Inferior parietal cortex (tissue), 1 donor: Measurements from ENCODE around the gene GAS6.

Experiments
- DNase-seq: peaks from one replicate; pipeline ENCODE4 v3.0.0-alpha.2; 2016; ENCODE audit errors: extremely low spot score

GAS6 gene

DNA sequence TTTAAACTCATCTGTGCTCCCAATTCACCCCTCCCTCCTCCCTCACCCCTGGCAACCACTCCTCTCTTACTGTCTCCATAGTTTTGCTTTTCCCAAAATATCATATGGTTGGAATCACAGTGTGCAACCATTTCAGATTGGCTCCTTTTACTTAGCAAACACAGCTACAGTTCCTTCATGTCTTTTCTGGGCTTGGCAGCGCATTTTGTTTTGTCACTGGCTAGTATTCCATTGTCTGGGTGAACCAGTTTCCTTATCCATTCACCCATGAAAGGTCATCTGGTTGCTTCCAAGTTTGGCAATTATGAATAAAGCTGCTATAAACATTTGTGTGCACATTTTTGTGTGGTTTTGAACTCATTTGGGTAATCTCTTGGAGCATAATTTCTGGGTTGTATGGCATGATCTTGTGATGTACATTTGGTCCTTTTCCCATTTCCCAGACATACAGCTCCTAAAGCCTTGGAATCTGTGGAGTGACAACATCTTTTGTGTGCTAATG, 23.9 kb upstream of the GAS6 start:
- no peak for DNase-seq

DNA sequence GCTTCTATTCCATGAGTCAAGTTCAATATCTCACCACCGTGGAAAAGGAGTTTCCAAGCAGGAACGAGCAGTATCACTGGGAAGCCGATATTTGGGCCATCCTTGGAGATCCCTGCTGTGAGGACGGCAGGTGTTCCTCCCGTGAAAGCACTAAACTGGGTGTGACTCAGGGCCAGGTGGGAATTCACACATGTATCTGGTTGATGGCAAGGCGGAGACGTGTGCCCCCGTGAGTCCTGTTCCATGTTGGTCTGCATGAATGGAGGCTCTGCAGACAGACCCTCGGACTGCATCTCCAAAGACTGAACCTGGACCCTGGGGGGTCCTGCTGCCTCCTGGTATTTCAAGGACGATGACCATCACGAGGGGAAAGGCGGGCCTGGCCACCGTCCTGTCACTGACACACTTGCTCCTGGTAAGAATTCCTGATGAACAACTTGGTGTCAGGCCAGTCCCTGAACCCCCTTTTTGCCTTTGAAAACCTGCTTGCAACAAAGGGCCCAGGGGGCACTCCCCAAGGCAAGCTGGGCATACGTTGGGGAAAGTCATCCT, 22.8 kb upstream of the GAS6 start:
- DNase-seq: no peak

DNA sequence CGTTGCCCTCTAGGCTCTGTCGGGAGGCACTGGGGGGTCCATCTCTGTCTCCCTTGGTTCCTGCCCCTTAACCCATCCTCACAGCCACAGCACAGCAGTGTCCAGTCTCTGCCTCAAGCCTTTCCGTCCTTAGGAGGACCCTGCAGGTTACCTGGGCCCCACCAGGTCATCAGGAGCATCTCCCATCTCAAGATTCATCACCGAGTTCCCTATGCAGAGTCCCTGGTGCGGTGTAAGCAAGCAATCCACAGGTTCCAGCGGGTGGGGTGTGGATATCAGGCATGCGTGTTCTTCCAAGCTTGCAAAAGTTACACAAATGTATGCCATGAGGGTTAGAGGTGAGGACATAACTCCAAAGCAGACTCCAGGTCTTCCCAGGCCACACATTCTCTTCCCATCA, 20.9 kb upstream of the GAS6 start:
- DNase-seq: no peak

DNA sequence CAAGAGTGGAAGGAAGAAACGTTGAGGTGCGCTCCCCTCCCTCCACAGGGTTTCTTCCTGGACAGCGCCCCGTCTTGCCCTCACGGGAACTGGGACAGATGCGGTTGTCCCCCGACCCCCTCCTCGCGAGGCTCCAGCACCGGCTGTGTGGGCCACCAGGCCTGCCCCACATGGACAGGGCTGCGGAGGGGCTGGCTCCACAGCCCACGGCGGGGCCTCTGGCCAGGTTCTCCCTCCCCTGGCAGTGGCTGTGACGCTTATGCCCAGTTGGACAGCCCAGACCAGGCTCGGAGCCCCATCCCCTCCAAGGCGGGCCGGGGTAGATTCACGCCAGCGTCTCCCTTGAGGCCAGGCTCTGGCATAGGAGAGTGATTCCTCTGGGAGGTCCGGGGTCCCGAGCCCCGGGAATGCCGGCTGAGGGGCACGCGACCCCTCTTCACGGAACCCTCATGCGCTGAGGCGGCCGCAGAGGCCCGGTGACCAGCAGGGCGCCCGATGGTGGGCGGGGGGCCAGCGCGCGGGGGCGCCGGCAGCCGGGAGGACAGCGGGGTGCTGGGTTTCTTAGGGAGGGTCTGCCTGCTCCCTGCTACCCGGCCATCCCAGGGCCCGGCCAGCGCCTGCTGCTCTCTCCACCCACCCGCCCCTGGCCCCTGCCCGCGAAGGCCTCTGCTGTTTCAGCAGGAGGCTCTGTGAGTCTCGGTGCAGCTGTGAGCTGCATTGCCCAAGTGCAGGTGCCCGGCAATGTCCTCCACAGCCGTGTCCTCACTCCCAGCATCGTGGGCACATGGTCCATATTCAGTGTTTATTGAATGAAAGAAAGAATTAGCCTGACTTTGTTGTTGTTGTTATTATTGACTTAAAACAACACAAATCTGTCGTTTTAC, 20.3 kb upstream of the GAS6 start:
- no peak for DNase-seq

DNA sequence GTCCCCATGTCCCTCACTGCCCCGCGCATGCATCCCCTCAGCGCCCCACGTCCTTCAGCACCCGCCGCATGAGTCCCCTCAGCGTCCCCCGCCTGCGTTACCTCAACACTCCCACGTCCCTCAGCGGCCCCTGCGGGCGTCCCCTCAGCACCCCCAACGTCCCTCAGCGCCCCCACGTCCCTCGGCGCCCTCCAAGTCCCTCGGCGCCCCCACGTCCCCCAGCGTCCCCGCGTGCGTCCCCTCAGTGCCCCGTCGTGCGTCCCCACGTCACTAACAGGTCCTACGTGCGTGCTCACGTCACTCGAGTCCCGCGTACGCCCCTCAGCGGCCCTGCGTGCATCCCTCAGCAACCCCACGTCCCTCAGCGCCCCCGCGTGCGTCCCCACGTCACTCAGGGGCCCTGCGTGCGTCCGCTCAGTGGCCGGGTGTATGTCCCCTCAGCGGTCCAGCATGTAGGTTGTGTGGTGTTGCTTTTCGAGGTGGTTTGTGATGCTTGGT, 19.5 kb upstream of the GAS6 start:
- no peak for DNase-seq

DNA sequence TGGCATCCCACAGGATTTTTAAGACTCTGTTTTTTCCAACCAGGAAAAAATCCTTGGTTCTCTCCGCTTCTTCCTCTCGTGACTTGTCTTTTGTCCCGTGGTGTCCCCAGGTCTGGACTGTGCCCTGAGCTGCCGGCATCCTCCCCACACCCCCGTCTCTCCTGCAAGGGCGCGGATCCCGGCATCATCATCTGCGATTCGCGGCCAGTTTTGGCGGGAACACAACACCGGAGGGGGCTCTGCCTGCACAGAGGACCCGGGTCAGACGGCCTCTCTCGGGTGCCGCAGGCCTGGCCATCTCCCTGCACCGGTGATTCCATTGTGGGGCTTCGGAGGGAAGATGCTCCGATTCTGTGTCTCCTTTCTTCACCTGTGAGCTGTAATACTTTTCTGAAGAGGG, 18.8 kb upstream of the GAS6 start:
- no peak for DNase-seq

DNA sequence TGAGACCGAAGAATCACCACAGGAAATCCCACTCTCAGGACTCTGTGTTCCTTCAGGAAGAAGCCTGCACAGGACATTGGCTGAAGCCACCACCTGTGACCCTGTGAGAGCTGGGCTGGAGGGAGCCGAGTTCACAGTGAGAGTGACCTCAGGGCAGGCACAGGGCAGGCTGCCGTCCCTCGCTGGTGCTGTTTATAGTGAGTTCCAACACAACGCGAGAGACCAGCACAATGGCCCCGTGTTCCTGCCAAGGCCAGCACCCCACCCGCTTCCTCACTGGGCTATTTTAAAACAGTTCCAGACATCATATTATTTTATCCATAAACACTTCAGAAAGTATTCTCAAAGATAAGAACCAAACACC, 18.4 kb upstream of the GAS6 start:
- DNase-seq: no peak

DNA sequence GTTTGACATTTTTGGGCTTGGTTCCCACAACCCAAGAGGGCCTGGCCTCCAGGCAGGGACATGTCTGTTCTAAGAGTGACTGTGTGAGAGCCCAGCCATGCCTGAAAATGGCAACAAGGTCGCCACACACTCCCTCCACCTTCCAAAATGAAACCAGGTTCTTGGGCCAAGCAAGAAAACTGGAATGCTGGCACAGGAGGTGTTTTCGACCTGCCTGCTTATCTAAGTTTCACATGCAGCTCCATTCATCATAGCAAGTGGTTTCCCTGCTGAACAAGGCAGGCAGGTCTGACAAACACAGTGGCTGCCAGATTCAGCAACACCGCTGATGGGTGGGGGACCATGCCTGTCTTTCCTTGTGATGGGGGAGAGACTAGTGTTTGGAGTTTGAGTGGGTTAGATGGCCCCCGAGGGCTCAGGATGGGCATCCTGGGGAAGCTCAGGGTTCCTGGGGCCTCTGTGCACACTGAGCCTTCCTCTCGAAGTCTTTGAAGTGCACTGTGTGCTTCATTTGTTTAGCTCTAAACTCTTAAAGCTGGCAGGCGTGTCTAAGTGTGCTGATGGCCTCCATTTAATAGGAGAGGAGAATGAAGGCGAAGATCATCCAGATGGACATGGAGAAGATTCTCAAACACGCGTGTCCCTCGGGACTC, 17.9 kb upstream of the GAS6 start:
- no peak for DNase-seq

DNA sequence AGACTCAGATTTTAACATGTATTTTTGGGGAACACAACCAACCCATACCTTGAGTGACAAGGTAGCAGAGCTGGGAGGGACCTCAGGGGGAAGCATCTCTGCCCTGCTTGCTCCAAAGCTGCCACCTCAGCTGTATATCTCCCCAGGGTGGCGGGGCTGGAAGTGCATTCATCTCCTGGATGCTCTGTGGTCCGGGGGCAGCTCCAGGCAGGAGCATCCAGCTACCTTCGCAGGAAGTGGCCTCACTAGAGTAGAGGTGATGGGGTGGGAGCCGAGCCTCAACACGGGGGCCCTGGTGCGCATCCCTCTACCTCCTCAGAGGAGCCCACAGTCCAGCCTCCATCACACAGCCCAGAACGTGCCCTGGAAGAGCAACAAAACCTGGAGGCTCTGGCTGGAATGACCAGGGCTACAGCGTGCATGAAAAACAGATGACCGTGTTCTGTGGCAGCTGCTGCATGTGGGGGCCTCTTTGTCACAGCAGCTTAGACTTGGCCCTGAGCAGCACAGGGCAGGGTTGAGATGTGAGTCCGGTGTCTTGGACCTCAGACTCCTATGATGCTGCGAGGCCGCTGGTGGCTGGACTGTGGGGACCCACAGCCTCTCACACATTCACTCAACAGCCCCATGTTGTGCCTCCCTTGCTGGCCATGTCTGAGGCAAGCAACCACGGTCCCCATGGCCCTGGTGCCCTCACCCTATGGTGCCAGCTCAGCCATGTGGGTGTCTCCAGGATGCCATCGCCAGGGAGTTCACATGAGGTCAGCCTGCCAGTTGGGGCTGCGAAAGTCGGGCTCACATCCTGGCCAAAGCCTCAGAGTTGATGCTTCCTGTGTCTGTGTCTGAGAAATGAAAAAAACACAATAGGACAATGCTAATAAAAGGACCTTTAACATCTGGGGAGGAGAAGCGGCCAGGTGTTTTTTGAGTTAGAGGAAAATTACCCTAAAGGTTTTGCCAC, 17.1 kb upstream of the GAS6 start:
- no peak for DNase-seq

DNA sequence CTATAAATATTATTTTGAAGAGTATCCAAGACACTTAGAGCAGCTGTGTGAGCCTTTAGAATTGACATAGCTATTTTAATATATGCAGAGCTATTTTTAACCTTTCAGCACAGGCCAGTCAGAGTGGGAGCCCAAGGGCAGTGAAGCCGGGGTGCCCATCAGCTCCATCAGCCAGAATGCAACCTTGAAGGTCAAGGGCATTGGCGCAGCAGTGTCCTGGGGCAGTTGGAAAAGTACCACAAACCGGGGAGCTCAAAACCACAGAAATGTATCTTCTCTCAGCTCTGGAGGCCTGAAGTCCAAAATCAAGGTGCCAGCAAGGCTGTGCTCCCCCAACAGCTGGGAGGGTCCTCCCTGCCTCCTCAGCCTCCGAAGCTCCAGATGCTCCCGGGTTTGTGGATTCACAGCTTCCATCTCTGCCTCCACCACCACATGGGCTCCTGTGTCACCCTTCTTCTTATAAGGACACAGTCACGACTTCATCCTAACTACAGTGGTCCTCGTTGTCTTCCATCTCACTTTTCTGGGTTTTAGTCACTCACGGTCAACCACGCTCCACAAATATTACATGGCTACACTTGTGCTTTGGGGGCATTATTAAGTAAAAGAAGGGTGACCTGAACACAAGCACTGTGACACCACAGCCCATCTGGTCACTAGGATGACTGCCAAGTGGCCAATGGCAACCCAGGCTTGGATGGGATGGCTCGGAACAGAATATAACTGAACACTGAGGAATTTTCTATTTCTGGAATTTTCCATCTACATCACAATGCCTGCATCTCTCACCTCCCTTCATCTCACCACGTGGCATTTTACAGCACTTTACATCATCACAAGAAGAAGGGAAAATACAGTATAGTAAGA, 15.9 kb upstream of the GAS6 start:
- DNase-seq: no peak

DNA sequence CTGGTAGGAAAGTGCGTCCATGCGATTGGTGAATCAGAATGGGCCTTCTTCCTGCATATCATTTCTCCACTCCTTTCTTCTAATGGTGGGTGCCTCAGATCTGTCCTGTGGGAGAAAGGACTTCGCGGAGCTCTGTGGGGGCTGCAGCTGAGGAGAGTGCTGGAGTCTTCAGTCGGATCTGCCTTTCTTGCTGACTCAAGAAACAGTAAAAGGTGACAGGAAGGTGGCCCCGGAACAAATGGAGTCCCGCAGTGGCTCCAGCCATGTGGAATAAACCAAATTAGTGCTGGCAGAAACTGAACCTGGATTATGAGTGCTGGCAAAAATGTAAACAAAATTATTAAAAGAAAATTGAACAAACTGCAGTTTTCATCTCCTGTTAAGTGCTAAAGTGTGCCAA, 15.1 kb upstream of the GAS6 start:
- DNase-seq: no peak

DNA sequence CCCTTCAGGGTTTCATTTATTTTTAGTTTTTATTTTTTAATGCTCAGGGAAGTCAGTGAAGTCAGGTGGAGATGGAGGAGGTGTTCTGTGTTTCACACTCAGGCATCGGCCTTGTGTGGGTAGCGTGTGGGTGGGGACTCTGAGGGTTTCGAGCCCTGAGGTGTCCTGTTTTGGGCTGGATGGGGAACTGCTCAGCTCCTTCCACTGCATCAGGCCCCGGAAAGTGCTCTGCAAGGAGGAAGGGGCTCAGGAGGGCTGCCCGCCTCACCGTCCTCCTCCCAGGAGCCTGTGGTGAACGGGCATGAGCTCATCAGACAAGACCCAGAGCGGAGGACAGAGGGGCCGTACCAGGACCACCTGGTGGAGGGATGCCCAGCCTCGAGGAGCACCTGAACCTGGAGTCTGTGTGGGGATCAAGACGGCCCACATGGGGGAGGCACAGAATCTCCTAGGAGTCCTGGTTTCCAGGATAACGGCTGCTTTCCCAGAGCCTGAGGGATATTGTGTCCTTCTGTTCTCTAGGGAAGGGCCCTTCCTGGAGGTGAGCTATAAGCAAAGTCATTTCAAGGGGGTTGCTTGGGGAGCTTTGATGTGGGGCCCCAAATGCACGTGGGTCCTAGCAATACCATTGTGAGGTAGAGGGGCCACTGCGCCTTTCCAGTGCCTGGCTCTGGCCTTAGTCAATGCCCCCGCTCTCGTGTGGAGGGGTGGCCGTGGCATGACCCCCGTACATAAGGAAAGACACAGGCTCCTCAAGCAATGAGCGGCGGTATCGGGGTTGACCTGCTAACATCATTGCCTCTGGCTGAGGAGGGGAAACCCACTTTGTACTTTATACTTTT, 13.5 kb upstream of the GAS6 start:
- no peak for DNase-seq

DNA sequence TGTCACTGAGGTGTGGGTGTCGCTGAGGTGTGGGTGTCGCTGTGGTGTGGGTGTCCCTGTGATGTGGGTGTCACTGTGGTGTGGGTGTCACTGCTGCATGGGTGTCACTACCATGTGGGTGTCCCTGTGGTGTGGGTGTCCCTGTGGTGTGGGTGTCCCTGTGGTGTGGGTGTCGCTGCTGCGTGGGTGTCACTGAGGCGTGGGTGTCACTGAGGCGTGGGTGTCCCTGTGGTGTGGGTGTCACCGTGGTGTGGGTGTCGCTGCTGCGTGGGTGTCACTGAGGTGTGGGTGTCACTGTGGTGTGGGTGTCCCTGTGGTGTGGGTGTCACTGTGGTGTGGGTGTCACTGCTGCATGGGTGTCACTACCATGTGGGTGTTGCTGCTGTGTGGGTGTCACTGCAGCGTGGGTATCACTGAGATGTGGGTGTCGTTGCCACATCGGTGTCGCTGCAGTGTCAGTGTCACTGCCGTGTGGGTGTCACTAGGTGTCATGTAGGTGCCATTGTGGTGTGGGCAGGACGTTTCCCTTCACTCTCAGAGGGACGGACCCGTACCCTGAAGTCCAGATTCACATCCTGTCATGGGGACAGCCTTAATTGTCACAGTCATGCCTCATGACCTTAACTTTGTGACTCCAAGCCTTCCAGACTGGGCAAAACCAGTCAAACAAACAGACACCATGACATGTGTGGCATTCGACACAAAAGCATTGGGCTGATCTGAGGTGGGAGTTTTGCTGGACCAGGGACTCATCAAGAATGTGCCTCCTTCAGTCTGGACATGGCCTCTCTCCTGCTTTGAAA, 12.7 kb upstream of the GAS6 start:
- DNase-seq: no peak

DNA sequence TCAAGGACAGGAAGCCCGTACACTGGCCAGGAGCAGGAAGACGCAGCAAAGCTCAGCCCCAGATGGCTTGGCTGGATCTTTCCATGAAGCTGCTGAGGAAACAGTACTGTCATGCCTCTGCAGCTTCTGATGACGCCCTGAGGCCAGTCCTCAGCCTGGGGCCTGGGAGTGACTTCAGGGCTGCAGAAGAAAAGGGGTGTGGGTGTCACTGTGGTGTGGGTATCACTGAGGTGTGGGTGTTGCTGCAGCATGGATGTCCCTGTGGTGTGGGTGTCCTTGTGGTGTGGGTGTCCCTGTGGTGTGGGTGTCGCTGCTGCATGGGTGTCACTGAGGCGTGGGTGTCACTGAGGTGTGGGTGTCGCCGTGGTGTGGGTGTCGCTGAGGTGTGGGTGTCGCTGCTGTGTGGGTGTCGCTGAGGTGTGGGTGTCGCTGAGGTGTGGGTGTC, 12.0 kb upstream of the GAS6 start:
- DNase-seq: no peak

DNA sequence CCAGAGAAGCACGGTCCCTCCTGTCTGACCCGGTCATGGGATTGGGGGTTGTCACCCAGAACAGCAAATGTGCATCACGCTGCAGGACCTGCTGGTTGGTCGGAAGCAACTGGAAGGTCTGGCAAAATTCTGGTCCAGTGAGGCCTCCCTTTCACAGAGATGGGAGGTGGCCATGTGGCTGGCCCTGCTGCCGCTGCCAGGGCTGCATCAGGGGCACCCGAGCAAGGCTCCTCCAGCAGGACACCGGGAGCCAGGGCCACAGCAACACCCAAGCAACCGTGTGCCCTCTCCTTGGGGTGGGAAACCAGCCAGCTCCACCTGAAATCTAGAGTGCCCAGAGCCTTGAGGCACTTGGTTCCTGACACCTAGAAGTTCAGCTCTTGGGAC, 11.5 kb upstream of the GAS6 start:
- no peak for DNase-seq

DNA sequence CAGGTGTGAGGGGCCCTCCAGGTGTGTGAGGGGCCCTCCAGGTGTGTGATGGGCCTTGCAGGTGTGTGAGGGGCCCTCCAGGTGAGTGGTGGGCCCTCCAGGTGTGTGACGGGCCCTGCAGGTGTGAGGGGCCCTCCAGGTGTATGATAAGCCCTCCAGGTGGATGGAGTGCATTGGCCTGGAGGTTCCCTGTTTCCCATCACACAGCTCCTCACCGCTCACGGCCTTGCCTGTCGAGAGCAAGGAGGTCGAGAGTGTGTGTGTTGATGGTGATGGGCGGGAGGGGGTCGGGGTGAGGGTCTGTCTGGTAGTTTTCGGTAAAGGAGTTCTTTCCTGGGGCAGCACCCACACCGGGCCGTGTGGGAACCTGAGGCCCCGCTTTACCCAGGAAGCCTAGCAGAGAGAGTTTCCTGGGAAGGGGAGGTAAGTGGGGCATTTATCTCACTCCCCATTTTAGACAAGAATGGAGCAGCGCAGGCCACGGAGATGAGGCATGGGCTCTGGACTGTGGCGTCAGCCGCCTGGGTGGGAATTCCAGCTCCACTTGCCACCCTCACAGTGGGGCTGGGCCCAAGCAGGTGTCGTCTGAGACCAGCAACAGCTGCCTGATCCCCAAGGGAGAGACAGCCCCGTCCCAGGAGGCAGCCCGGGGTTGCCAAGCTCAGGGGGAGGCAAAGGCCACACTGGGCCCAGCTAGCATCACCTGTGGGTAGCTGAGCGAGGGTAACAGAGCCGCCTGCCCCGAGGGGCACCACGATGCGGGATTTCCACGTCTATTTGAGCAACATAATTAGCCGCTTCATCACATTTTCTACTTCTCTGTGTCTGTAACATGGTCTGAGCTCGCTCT, 10.9 kb upstream of the GAS6 start:
- DNase-seq: no peak

DNA sequence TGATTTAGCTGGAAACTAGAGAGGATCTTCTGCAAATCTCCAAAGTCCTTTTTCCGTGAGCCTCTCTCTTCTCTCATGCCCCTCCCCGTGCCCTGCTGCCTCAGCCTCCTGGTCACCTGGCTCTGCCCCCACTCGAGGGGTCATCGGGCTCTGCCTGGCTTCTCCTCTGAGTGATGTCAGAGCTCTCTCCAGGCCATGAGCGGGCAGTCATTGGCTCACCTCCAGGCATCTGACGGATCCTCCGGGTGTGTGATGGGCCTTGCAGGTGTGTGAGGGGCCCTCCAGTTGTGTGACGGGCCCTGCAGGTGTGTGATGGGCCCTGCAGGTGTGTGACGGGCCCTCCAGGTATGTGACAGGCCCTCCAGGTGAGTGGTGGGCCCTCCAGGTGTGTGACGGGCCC, 10.3 kb upstream of the GAS6 start:
- no peak for DNase-seq

DNA sequence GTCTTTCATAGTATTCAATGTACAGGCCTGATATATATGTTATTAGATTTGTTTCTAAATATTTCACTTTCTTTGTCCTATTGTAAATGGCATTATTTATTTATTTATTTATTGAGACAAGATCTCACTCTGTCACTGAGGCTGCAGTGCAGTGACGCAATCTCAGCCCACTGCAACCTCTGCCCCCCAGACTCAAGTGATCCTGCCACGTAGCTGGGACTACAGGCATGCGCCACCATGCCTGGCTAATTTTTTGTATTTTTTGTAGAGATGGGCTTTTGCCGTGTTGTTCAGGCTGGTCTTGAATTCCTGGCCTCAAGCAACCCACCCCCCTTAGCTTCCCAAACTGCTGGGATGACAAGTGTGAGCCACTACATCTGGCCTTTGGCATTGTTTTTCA, 5.4 kb upstream of the GAS6 start:
- no peak for DNase-seq
